B cell (primary cell): ENCODE measurements around the gene ZRANB3. TPM values are rescaled to one million over a fixed set of nuclear protein-coding genes. Genes with fewer than 3 reads are reported as not detected.

Experiments used
- ATAC-seq: fragments of 200-7000 bp; cut with Tn5 transposase; one replicate; pipeline ENCODE4 v1.10.0; 2021; ENCODE audit warnings: low read depth, mild to moderate bottlenecking, moderate number of reproducible peaks, moderate library complexity
- CTCF ChIA-PET: fragments of 350-600 bp; sonication (Branson Sonifier 250); formaldehyde crosslinking; loops from one replicate; lab custom pipeline; 2021; ENCODE audit warnings: antibody characterized with exemption, inconsistent platforms; lab: Charles Lee
- POLR2A ChIA-PET: fragments of 350-600 bp; sonication (Branson Sonifier 250); formaldehyde crosslinking; loops from one replicate; lab custom pipeline; 2021; ENCODE audit warnings: antibody characterized with exemption; lab: Charles Lee
- DNase-seq: peaks from one replicate; pipeline ENCODE4 v3.0.0; 2013
- H2AFZ ChIP-seq: 2 replicates; pipeline ENCODE4 v1.6.1; 2012; ENCODE audit warnings: mild to moderate bottlenecking, low read depth, low read length; ENCODE audit not compliant: insufficient read depth, poor library complexity, severe bottlenecking
- H3K27ac ChIP-seq, 2 donors: 1 replicate in 1 of 2; 2 replicates in 1 of 2; pipeline ENCODE4 v1.5.1; 2012 to 2013; ENCODE audit warnings: low read length in 2 of 2, mild to moderate bottlenecking in 2 of 2, moderate library complexity in 1 of 2
- H3K27me3 ChIP-seq, 4 experiments: fragments of 200-600 bp in 1 of 4; sonication (generic) in 1 of 4; replicated peaks in 1 of 4; 1 replicate in 2 of 4; 2 replicates in 2 of 4; pipeline versions ENCODE4 v1.6.1 to v1.7.0; 2013 to 2016; ENCODE audit warnings: low read length in 3 of 4, mild to moderate bottlenecking in 2 of 4, mixed read lengths in 1 of 4, moderate library complexity in 1 of 4; ENCODE audit not compliant: insufficient read depth in 4 of 4, control insufficient read depth in 3 of 4; ENCODE audit errors: control extremely low read depth in 1 of 4
- H3K36me3 ChIP-seq, 2 experiments: replicated peaks in 1 of 2; 1 replicate in 1 of 2; 2 replicates in 1 of 2; pipeline versions ENCODE4 v1.6.1 to v1.7.1; 2013; ENCODE audit warnings: low read length in 1 of 2; ENCODE audit not compliant: insufficient read depth in 2 of 2, control insufficient read depth in 1 of 2; ENCODE audit errors: control extremely low read depth in 1 of 2, extremely low read depth in 1 of 2
- H3K4me1 ChIP-seq, 2 donors: fragments of 200-600 bp in 1 of 2; sonication (generic) in 1 of 2; 1 replicate in 1 of 2; 2 replicates in 1 of 2; pipeline versions ENCODE4 v1.5.1 to v1.6.1; 2013 to 2017; ENCODE audit warnings: low read length in 2 of 2; ENCODE audit not compliant: control insufficient read depth in 2 of 2, insufficient read depth in 2 of 2
- H3K4me2 ChIP-seq: replicated peaks from 2 replicates; pipeline ENCODE3; 2012; ENCODE audit warnings: mild to moderate bottlenecking, low read depth, low read length; ENCODE audit not compliant: poor library complexity, severe bottlenecking
- H3K4me3 ChIP-seq, 5 experiments: fragments of 200-600 bp in 1 of 5; sonication (generic) in 1 of 5; 1 replicate in 3 of 5; 2 replicates in 2 of 5; pipeline versions ENCODE4 v1.5.1 to v1.7.0; 2011 to 2016; ENCODE audit warnings: low read length in 4 of 5, mild to moderate bottlenecking in 4 of 5, low read depth in 2 of 5, control low read depth in 1 of 5, moderate library complexity in 1 of 5; ENCODE audit not compliant: insufficient read depth in 1 of 5; ENCODE audit errors: control extremely low read depth in 1 of 5, extremely low read depth in 1 of 5
- H3K79me2 ChIP-seq: fragments of 200-600 bp; sonication (generic); one replicate; pipeline ENCODE4 v1.6.0; 2016; ENCODE audit warnings: low read length; ENCODE audit not compliant: control insufficient read depth, insufficient read depth
- H3K9ac ChIP-seq: fragments of 200-600 bp; sonication (generic); 2 replicates; pipeline ENCODE4 v1.6.1; 2017; ENCODE audit warnings: mild to moderate bottlenecking, low read length, moderate library complexity
- H3K9me3 ChIP-seq, 3 donors: one replicate each; pipeline versions ENCODE4 v1.6.1 to v1.7.1; 2013; ENCODE audit warnings: low read length in 2 of 3; ENCODE audit not compliant: control insufficient read depth in 2 of 3, insufficient read depth in 1 of 3; ENCODE audit errors: control extremely low read depth in 1 of 3
- H4K20me1 ChIP-seq: 2 replicates; pipeline ENCODE4 v1.6.0; 2012; ENCODE audit warnings: mild to moderate bottlenecking, low read length; ENCODE audit not compliant: insufficient read depth, control insufficient read depth, poor library complexity, severe bottlenecking
- H3K27ac Mint-ChIP-seq: one replicate; pipeline ENCODE4 v1.8.0; 2021; ENCODE audit warnings: mixed read lengths
- H3K27me3 Mint-ChIP-seq: one replicate; pipeline ENCODE4 v1.8.0; 2021; ENCODE audit warnings: mixed read lengths
- H3K4me1 Mint-ChIP-seq: one replicate; pipeline ENCODE4 v1.8.0; 2021; ENCODE audit warnings: mixed read lengths
- H3K4me3 Mint-ChIP-seq: one replicate; pipeline ENCODE4 v1.8.0; 2021; ENCODE audit warnings: mixed read lengths
- H3K9me3 Mint-ChIP-seq: one replicate; pipeline ENCODE4 v1.8.0; 2022; ENCODE audit warnings: mixed read lengths; ENCODE audit not compliant: insufficient read depth
- EZH2 ChIP-seq: IDR thresholded peaks from 2 replicates; pipeline ENCODE4 v1.6.1; 2012; ENCODE audit warnings: borderline replicate concordance, low read depth, mild to moderate bottlenecking, moderate library complexity, low read length; ENCODE audit not compliant: insufficient read depth, poor library complexity, severe bottlenecking
- WGBS: methylation state at CpG from one replicate; pipeline ENCODE4 v1.1.5; 2013; ENCODE audit warnings: missing lambda C conversion rate; ENCODE audit not compliant: insufficient coverage; 5-methylcytosine and 5-hydroxymethylcytosine counted together
- intact Hi-C: fragments of 100-400 bp; cut with micrococcal nuclease; formaldehyde crosslinking; loops from one replicate; pipeline ENCODE4 v1.10.0; 2022
- polyA plus RNA-seq: library from polyadenylated mRNA; depleted of rRNA; stranded (reverse); fragments of >200 nt; gene quantifications from 2 replicates; pipeline ENCODE4 v1.2.3, GENCODE V29; 2012
- total RNA-seq, 2 donors: library from RNA; stranded (reverse); fragments of 120-200 nt in 1 of 2; gene quantifications; 1 replicate in 1 of 2; 2 replicates in 1 of 2; pipeline versions ENCODE4 v1.2.3 to v1.2.4, GENCODE V29; 2013 to 2022
- TF ChIP-seq, protein P1 (sequence below): fragments of 200-600 bp; IDR thresholded peaks from one replicate; pipeline ENCODE4 v1.8.0; 2022; ENCODE audit warnings: antibody characterized with exemption, mild to moderate bottlenecking

ZRANB3 gene
- total and polyA plus RNA-seq, 2 donors (not counting 1 experiment from before 2014, with no cell fraction given), result 2.4 to 9.8 TPM

DNA sequence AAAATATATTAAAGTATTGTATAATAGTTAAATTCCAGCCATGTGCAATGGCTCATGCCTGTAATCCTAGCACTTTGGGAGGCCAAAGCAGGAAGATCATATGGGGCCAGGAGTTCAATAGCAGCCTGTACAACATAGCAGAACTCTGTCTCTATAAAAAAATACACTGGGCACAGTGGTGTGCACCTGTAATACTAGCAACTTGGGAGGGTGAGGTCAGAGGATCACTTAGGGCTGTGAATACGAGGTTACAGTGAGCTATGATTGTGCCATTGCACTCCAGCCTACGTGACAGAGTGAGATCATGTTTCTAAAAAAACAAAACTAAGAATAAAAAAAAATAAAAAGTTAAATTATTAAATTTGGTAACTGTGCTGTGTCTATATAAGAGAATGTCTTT lies 36.1 kb downstream of the ZRANB3 start:
- POLR2A ChIA-PET, result no interaction called here
- DNase-seq (no peak), ATAC-seq (no peak)
- Histone ChIP-seq H3K79me2 (no peaks in the 10 kb centered on the region), H4K20me1 (no peaks in the 10 kb centered on the region), H3K27me3 (no peaks in the 10 kb centered on the region), H3K4me3 (no peak overlapping the region), H3K9ac (no peak overlapping the region), H3K27ac (no peak overlapping the region), H3K36me3 (peaks cover 0 to 3% of the 10 kb centered on the region in 2 experiments), H3K4me2 (no peak overlapping the region), H2AFZ (no peak overlapping the region), H3K9me3 (peaks cover 4 to 16% (median 8%) of the 10 kb centered on the region in 3 donors), H3K4me1 (no peaks in the 10 kb centered on the region)
- Mint-ChIP-seq H3K4me3 (no peak overlapping the region), H3K9me3 (peaks cover 18% of the 10 kb centered on the region), H3K27me3 (no peaks in the 10 kb centered on the region), H3K27ac (no peak overlapping the region), H3K4me1 (no peaks in the 10 kb centered on the region)
- no peak for TF ChIP-seq EZH2
- TF ChIP-seq, protein P1, sequence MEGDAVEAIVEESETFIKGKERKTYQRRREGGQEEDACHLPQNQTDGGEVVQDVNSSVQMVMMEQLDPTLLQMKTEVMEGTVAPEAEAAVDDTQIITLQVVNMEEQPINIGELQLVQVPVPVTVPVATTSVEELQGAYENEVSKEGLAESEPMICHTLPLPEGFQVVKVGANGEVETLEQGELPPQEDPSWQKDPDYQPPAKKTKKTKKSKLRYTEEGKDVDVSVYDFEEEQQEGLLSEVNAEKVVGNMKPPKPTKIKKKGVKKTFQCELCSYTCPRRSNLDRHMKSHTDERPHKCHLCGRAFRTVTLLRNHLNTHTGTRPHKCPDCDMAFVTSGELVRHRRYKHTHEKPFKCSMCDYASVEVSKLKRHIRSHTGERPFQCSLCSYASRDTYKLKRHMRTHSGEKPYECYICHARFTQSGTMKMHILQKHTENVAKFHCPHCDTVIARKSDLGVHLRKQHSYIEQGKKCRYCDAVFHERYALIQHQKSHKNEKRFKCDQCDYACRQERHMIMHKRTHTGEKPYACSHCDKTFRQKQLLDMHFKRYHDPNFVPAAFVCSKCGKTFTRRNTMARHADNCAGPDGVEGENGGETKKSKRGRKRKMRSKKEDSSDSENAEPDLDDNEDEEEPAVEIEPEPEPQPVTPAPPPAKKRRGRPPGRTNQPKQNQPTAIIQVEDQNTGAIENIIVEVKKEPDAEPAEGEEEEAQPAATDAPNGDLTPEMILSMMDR, result no peak
- WGBS, result no CpG with 5 or more reads among the region's 2 CpGs
- intact Hi-C loops, result no loop called here
- CTCF ChIA-PET, result no interaction called here

DNA sequence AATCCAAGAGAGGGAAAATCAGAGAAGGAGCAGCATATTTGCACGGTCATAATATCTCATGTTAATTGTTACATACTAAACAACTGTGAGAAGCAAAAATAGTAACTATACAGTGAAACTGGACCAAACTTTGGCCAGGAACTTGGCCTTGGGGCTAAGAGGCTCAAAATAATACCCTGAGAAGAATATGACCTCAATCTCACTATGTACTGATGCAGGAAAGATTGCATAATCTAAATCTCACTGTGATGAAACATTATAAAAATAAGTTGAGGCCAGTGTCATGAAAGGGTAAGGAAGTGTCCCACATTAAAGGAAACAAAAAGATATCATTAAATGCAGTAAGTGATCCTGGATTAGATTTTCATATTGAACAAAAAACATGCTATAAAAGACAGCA lies 36.5 kb downstream of the ZRANB3 start:
- Histone ChIP-seq H3K27ac (no peak overlapping the region), H3K27me3 (no peaks in the 10 kb centered on the region), H2AFZ (no peak overlapping the region), H3K4me2 (no peak overlapping the region), H3K79me2 (no peaks in the 10 kb centered on the region), H3K4me1 (no peaks in the 10 kb centered on the region), H3K9me3 (peaks cover 4 to 12% (median 8%) of the 10 kb centered on the region in 3 donors), H3K36me3 (peaks cover 0 to 3% of the 10 kb centered on the region in 2 experiments), H3K9ac (no peak overlapping the region), H3K4me3 (no peak overlapping the region), H4K20me1 (no peaks in the 10 kb centered on the region)
- no peaks in the 10 kb centered on the region for H3K27me3 Mint-ChIP-seq
- ATAC-seq (no peak), DNase-seq (no peak)
- H3K4me1 Mint-ChIP-seq, result no peaks in the 10 kb centered on the region
- TF ChIP-seq EZH2, result no peak
- TF ChIP-seq, protein P1, result no peak
- H3K27ac Mint-ChIP-seq, result no peak overlapping the region
- WGBS, result no CpG with 5 or more reads among the region's 1 CpG
- intact Hi-C loops, result no loop called here
- H3K4me3 Mint-ChIP-seq, result no peak overlapping the region
- peaks cover 16% of the 10 kb centered on the region for H3K9me3 Mint-ChIP-seq
- ChIA-PET CTCF (no interaction called here), POLR2A (no interaction called here)
